K562 (cell line): ENCODE results near the gene UNC13A. TPM values are rescaled to one million over a fixed set of nuclear protein-coding genes. Genes with fewer than 3 reads are reported as not detected.

Experiments
- ATF3 ChIP-seq, 2 experiments: fragments of 450-650 bp in 1 of 2; sonication (generic) in 1 of 2; formaldehyde crosslinking in 1 of 2; IDR thresholded peaks in 1 of 2; conservative IDR thresholded peaks in 1 of 2; 2 replicates each; pipeline versions ENCODE4 v1.6.1 to v1.8.1; 2016 to 2023; ENCODE audit warnings: mild to moderate bottlenecking in 2 of 2, moderate library complexity in 2 of 2, inconsistent platforms in 1 of 2, missing genetic modification reagents in 1 of 2
- CEBPB ChIP-seq: fragments of 450-650 bp; IDR thresholded peaks from 2 replicates; pipeline ENCODE4 v1.6.1; 2016; ENCODE audit warnings: missing genetic modification characterization, missing compliant biosample characterization
- CHCHD3 ChIP-seq: fragments of 250-450 bp; sonication (Bioruptor Pico); IDR thresholded peaks from 2 replicates; pipeline ENCODE4 v2.1.2; 2022; ENCODE audit warnings: mild to moderate bottlenecking
- CTBP1 ChIP-seq: fragments of 450-650 bp; IDR thresholded peaks from 2 replicates; pipeline ENCODE4 v1.6.1; 2016; ENCODE audit warnings: borderline replicate concordance
- ETS1 ChIP-seq: conservative IDR thresholded peaks from 2 replicates; pipeline ENCODE4 v1.6.1; 2011; ENCODE audit warnings: low read depth, mild to moderate bottlenecking, low read length; ENCODE audit not compliant: control insufficient read depth
- KAT2B ChIP-seq: IDR thresholded peaks from one replicate; pipeline ENCODE4 v1.6.1; 2012; ENCODE audit warnings: low read depth, mild to moderate bottlenecking, control low read depth, inconsistent platforms, low read length, moderate library complexity
- KHSRP ChIP-seq: fragments of 450-650 bp; IDR thresholded peaks from 2 replicates; pipeline ENCODE4 v1.6.1; 2017
- MEF2A ChIP-seq: IDR thresholded peaks from 2 replicates; pipeline ENCODE4 v1.6.1; 2011; ENCODE audit warnings: low read depth, mild to moderate bottlenecking, low read length, moderate library complexity; ENCODE audit not compliant: control insufficient read depth
- NFE2L1 ChIP-seq: fragments of 450-650 bp; IDR thresholded peaks from 2 replicates; pipeline ENCODE4 v1.6.1; 2016; ENCODE audit warnings: missing genetic modification characterization, low read depth, mild to moderate bottlenecking, missing compliant biosample characterization, moderate library complexity, borderline replicate concordance
- NFRKB ChIP-seq: fragments of 450-650 bp; IDR thresholded peaks from 2 replicates; pipeline ENCODE4 v1.6.1; 2016; ENCODE audit warnings: low read depth
- NONO ChIP-seq, 2 experiments: fragments of 200-400 bp in 1 of 2; fragments of 450-650 bp in 1 of 2; formaldehyde crosslinking in 1 of 2; IDR thresholded peaks; 2 replicates each; pipeline ENCODE4 v1.6.1; 2017; ENCODE audit warnings: low read depth in 2 of 2, mild to moderate bottlenecking in 2 of 2, moderate library complexity in 2 of 2, low read length in 1 of 2
- NR3C1 ChIP-seq: sonication (generic); formaldehyde crosslinking; IDR thresholded peaks from 2 replicates; pipeline ENCODE4 v1.8.1; 2022; ENCODE audit warnings: missing genetic modification reagents
- PHF20 ChIP-seq: fragments of 450-650 bp; IDR thresholded peaks from 2 replicates; pipeline ENCODE4 v1.6.1; 2018; ENCODE audit not compliant: partially characterized antibody
- PHF21A ChIP-seq: fragments of 450-650 bp; IDR thresholded peaks from 2 replicates; pipeline ENCODE4 v1.6.1; 2017; ENCODE audit warnings: low read depth, borderline replicate concordance
- RNF219 ChIP-seq: fragments of 250-450 bp; sonication (Bioruptor Pico); IDR thresholded peaks from 2 replicates; pipeline ENCODE4 v1.5.0; 2022; ENCODE audit warnings: mild to moderate bottlenecking
- TEAD1 ChIP-seq, 2 experiments: fragments of 450-650 bp in 1 of 2; sonication (generic) in 1 of 2; formaldehyde crosslinking; IDR thresholded peaks; 2 replicates each; pipeline versions ENCODE4 v1.4.0 to v1.8.0; 2020 to 2022; ENCODE audit warnings: mild to moderate bottlenecking in 2 of 2, missing genetic modification reagents in 1 of 2
- VEZF1 ChIP-seq: fragments of 200-800 bp; sonication (Bioruptor generic); IDR thresholded peaks from 2 replicates; pipeline ENCODE4 v1.6.1; 2017; ENCODE audit warnings: missing genetic modification characterization, missing compliant biosample characterization
- ZBTB5 ChIP-seq: fragments of 450-650 bp; IDR thresholded peaks from 2 replicates; pipeline ENCODE4 v1.6.1; 2017; ENCODE audit warnings: antibody characterized with exemption
- ZNF253 ChIP-seq: fragments of 250-450 bp; sonication (Bioruptor Pico); conservative IDR thresholded peaks from 2 replicates; pipeline ENCODE4 v1.6.1; 2021; ENCODE audit warnings: mild to moderate bottlenecking
- ZNF354B ChIP-seq: fragments of 250-450 bp; sonication (Bioruptor Pico); IDR thresholded peaks from 2 replicates; pipeline ENCODE4 v1.4.0; 2020
- ZNF444 ChIP-seq: fragments of 250-450 bp; sonication (Bioruptor Pico); IDR thresholded peaks from 2 replicates; pipeline ENCODE4 v1.4.0; 2020; ENCODE audit warnings: mild to moderate bottlenecking, moderate library complexity
- polyA plus RNA-seq, 8 experiments: library from polyadenylated mRNA; depleted of rRNA in 4 of 8; stranded (reverse) in 5 of 8; unstranded in 3 of 8; fragments of >200 nt; fragmentation: Nextera tagmentation in 2 of 8; fragmentation: Illumina TruSeq in 1 of 8; extraction: Ambion mirVana in 2 of 8; extraction: Trizol in 1 of 8; gene quantifications; 2 replicates each; pipeline versions ENCODE4 v1.2.1 to v1.2.3, GENCODE V29; 2011 to 2014; ENCODE audit warnings: inconsistent platforms in 1 of 8, missing spikeins in 1 of 8
- total RNA-seq, 7 experiments: library from RNA; depleted of rRNA in 6 of 7; stranded (reverse); fragments of >200 nt in 6 of 7; fragmentation: Illumina TruSeq in 2 of 7; extraction: Trizol in 2 of 7; gene quantifications; 2 replicates each; pipeline versions ENCODE4 v1.2.1 to v1.2.3, GENCODE V29; 2011 to 2021; ENCODE audit warnings: low replicate concordance in 1 of 7

Gene UNC13A
- total and polyA plus RNA-seq, 9 of the 15 experiments (the other 6 are each of a cell fraction or from before 2014, with no cell fraction given), result 0.03 to 1.0 (median 0.25) TPM

- TF ChIP-seq RNF219 (no peak), KHSRP (no peak), ZNF354B (CRISPR knock-in tag) (no peak), VEZF1 (CRISPR knock-in tag) (no peak), CEBPB (tag) (peak; percentile 67), NFRKB (no peak), PHF20 (peak; percentile 61), ETS1 (no peak), TEAD1 (CRISPR knock-in tag; IDR thresholded peaks at IDR 0.05) (no peak), KAT2B (no peak), ATF3 (IDR thresholded peaks at IDR 0.05) (peak; percentile 70), ATF3 (CRISPR knock-in tag; conservative IDR thresholded peaks at IDR 0.05) (no peak), CTBP1 (no peak), MEF2A (no peak), NONO (IDR thresholded peaks at IDR 0.05; ENCODE audit: low read depth in 2 of 2, low read length in 1 of 2) (no peak), ZNF253 (CRISPR knock-in tag) (no peak), ZNF444 (no peak), NFE2L1 (tag) (no peak), PHF21A (no peak), CHCHD3 (no peak), ZBTB5 (no peak), NR3C1 (CRISPR knock-in tag) (no peak)
These were observed 42.7 kb downstream of the UNC13A start (continued) for GRCh38 chr19:17645339-17645963.
